ENCODE data around the gene FAM210A.

GRCh38 chr18:13684546-13684945 lies 41.8 kb downstream of the FAM210A start:
- TF ChIP-seq CTCF (IDR thresholded peaks at IDR 0.05; ENCODE audit: low read depth, low read length) (no peak), EZH2phosphoT487 (IDR thresholded peaks at IDR 0.05; ENCODE audit: low read depth) (no peak)

Measured in OCI-LY3 (cell line).